HG03432 (cell line): Measurements from ENCODE around the gene SHPK.
A peak's percentile ranks its signal among the peaks of the same experiment; 100 is the strongest.

Source experiments
- ATAC-seq: cut with Tn5 transposase; IDR thresholded peaks from one replicate; pipeline ENCODE4 v1.9.1; 2021; ENCODE audit warnings: mild to moderate bottlenecking, moderate library complexity; ENCODE audit not compliant: unreplicated experiment

The SHPK gene

DNA sequence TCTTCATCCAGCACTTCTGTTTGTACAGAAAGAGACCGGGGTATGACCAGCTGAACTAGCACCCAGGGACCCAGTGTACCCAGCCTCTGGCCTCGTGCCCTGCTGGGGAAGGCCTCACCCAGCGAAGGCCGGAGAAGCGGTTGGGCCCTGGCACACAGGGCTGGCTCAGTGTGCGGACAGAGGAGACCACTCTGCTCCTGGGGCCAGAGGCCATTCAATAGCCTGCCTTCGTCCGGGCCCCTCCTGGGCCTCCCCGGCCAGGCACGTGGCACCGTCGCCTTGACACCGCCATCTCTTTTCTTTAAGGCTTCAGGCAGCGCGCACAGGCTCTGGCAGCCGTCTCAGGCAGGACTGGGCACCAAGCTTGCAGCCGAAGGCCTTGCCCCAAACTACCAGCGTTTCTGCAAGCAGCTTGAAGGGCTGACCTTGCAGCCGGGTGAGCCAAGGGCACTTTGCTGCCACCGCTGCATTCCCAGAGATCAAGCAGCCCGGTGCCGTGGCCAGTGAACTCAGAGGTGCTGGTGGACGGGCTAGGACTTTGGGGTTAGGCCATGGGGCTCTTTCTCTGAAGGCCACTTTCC is 24.4 kb upstream of the SHPK start:
- no peak for ATAC-seq

DNA sequence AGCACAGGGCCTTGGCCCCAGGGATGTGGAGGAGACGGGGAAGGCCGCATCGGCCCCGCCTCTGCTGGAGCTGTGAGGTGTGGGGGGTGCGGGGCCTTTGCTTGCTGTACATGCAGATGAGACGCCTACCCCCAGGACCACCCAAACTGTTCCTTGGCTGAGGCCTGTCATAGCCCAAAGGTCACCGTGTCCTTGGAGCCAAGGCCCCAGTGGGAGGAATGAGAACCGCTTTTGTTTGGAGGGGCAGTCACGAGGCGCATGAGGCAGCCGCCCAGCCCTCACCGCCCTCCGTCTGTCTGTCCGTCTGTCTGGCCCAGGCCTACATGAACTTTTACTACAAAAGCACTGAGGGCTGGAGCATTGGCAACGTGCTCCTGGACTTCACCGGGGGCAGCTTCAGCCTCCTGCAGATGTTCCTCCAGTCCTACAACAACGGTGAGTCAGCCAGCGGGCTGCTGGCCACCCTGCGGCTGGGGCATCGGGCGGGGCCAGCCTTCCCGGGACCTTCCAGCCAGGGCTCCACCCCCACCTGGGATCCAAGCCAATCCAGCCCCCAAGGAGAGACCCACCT is 23.6 kb upstream of the SHPK start:
- ATAC-seq: no peak

DNA sequence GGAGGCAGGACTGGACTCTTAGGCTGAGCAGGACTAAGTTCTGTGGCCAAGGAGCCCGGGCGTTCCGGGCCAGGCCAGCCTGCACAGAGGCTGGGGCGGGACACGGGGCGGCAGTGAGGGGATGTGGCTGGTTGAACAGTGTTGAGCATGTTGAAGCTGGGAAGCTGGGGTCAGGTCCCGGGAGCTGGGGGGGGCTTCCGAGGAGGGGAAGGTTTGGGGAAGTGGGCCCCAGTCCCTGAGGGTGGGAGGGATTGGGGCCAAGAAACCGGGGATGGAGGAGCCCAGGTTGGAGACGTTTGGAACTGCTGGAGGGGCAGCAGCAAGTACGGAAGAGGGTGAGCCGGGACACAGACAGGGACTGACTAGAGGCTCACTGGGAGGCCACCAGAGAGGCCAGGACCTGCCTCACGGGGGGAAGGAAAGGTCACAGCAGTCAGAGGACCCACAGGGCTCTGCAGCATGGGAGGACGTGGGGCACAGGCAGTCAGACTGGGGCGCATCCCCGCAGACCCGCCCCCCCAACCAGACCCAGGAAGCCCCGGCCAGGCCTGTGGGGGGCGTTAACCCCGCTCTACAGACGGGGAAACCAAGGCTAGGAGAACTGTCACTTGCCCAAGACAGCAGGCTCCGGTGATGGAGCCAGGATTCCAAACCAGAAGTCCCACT is 22.9 kb upstream of the SHPK start:
- no peak for ATAC-seq

DNA sequence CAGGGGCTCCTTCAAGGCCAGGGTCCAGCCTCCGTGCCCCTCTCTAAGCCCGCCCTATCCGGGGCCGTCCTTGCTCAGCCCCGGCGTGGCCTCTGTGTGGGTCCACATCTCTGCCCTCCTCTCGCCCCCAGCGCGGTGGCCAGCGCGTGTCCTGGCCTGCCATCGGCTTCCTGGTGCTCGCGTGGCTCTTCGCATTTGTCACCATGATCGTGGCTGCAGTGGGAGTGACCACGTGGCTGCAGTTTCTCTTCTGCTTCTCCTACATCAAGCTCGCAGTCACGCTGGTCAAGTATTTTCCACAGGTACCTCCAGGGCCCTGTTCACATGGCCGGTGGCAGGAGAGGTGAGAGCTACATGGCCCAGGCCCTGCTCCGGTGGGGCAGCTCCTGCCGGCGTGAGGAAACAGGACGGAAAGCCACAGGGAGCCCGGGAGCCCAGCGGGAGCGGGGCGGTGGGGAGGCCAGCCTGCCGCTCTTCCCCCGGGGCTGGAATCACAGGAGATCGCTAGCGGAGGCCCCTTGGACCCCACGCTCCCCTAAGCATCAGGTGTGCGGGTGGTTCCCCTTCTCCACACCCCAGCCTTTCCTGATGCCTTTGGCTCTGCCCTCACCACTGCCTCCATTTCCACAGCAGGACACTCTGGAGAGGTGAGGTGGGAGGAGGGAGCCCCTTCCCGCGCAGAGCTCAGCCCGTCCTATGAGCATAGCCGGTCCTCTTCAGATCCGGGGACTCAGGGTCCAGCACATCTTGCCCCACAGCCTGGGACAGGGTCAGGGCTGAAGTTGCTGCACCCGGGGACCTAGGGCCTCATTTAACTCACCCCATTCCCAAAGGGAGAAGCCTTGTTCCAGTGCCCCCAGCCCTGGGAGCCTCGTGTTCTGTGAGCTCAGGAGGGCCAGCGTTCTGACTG is 22.1 kb upstream of the SHPK start:
- no peak for ATAC-seq

DNA sequence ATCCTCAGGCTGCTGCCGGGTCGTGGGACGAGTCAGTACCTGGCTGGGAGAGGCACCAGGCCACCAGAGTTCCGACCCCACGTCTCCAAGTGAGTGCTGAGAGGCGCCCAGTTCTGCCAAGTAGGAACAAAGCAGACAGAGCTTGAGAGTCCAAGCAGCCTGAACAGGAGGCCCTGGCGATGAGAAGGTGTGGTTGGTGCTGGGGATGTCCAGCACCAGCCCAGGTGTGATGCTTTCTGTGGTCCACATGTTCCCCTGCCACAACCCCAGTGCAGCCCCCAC is 21.5 kb upstream of the SHPK start:
- no peak for ATAC-seq

DNA sequence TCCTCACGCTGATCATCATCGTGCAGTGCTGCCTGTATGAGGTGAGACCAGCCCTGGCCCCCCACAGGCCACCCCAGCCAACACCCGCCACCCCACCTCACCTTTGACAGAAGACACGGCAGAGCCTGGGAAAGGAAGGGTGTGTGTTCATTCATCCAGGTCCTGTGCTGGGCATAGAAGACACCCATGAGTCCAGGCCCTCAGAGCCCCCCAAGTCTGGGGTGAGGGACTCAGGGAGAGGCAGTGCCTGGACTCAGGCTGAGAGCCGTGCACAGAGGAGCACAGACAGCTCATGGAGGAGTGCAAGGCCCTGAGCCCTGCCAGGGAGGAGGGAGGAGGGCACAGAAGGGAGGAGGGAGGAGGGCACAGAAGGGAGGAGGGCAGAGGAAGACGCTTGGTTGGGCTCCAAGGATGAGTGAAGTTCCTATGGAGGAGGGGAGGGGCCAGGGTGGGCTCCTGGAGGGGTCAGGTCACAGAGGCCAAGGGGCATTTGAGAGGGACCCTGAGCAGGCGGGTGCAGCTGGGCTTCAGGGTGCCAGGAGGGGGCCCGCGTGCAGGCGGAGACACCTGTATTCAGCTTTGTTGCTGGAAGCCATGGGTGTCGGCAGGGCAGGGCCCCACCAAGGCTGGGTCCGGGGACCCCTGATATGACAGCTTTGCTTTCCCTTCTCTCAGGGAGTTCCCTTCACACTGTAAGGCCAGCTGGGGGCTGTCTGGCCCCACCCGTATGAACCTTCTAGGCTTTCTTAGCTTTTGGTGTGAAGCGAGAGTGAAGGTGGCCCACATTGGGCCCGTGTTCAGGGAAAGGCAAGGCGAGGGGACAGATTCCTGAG is 20.9 kb upstream of the SHPK start:
- no peak for ATAC-seq

DNA sequence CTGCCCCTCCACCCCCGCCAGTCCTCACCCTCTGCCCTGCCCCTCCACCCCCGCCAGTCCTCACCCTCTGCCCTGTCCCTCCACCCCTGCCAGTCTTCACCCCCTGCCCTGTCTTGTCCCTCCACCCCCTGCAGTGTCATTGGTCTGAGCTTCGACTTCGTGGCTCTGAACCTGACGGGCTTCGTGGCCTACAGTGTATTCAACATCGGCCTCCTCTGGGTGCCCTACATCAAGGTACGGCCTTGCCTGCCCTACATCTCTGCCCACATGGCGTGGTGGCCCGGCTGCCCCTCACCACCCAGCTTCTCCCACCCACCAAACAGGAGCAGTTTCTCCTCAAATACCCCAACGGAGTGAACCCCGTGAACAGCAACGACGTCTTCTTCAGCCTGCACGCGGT is 20.3 kb upstream of the SHPK start:
- ATAC-seq: no peak

DNA sequence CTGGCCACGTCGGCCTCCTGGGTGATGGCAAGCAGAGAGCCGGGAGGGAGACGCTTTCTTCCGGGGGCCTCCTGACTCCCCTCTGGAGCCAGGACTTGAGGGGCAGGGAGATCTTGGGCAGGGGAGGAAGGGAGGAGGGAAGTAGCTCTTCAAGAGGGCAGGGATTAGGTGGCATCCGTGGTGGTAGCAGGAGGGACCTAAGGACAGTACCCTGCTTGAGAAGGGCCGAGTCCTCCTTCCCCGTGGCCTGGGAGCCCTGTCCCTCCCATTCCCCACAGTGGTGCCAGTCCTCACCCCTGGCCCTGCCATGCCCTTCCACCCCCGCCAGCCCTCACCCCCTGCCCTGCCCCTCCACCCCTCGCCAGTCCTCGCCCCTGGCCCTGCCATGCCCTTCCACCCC is 19.7 kb upstream of the SHPK start:
- no peak for ATAC-seq

DNA sequence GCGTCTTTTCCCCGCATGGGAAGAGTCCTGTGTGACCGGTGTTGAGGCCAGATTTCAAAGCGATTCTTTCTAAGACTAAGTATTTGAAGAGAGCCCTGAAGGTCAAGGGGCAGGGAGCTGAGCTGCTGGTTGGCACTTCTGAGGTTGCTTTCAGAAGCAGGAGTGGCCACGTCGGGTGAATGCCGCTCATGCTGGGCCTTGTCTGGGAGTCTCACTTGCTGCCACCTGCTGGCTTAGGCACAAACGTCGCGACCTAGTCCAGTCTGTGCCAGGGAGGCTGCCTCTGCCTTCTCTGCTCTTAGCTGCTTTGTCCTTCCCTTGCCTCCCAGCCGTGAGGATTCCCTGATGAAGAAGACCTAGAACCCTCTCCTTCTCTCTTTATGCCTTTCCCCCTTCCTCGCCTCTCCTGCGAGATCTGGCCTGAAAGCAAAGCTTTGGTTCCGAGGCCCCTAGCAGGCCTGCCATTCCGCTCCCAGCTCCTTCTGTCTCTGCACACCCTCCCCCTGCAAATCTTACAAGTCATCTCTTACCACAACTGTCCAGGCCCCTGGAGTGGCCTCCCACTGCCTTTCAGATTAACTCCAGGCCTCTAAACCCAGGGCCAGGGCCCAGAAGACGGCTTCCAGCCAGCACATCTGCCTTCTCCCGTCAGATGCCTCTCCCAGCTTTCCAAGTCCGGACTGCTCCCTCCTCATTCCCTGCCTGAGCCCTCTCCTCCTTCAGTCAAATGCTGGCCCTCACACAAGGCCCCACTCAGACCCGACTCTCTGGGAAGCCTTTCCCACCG is 11.9 kb upstream of the SHPK start:
- no peak for ATAC-seq

DNA sequence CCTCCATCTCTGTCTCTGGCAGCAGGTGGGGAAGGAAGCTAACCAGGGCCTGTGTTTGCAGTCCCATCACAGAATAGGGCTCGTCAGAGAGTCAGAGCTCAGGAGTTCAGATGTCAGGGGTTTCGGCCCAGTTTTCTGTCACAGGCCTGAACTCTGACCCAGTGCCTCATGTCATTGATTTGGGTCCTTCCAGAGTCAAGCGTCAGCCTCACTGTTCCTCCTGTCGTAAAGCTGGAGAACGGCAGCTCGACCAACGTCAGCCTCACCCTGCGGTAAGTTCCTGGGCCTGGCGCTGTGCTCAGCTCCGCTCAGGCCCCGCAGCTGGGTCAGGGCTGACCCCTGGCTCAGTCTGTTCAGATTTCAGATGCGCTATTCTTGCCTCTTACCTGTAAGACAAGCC is 11.2 kb upstream of the SHPK start:
- no peak for ATAC-seq

DNA sequence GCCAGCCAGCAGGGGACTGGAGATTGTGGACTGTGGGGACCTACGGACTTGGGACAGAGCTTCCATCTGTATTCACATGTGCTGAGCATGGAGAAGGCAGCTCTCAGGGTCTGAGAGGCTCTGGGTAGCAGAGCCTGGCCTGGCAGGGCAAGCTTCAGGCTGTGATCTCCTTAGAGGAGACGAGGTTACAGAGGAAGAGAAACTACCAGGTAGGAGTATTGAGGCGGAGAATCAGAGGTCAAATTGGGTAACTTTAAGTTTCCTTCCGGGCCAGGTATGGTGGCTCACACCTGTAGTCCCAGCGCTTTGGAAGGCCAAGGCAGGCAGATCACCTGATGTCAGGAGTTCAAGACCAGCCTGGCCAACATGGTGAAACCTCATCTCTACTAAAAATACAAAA is 9.3 kb upstream of the SHPK start:
- ATAC-seq: no peak

DNA sequence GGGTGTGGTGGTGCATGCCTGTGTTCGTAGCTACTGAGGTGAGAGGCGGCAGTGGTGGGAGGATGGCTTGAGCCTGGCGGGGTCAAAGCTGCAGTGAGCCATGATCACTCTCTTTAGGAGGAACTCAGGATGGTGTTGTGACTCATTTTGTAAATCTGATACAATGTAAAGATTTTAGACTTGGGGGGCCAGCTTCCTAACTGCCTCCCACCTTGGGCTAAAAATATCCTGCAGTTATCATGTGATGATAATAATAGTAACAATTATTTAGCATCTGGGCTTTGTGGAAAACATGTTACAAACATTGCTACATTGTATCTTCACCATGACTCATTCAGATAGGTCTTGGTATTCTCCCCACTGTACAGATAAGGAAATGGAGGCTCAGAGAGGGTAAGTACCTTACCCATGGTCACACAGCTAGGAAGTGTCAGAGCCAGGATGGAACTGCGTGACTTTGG is 7.9 kb upstream of the SHPK start:
- no peak for ATAC-seq

DNA sequence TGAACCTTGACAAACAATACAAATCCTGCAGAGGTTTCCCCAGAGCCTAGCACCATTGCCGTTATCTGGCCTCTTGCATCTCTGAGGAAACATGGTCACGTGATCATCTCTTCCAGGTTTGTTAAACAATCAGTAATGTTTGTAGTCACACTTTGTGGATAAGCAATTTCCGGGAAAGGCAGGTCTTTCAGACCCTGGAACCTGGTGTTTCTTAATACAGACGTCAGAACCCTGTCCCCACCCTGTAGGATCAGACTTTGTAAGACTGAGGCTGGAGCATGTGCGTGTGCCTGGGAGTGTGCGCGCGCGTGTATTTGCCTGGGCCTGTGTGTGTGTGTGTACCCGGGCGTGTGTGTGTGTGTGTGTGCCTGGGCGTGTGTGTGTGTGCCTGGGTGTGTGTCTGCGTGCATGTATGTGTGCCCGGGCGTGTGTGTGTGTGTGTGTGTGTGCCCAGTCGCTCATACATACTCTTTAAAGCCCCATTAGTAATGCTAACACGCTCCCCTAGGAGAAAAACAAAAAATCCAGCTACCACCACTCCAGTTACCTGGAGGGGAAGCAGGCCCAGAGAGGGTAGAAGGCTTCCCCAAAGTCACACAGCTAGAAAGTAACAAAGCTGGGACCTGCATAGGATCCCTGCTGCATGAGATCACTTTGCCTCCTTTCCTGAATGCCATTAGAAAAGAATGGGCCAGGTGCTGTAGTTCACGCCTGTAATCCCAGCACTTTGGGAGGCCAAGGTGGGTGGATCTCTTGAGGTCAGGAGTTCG is 5.9 kb upstream of the SHPK start:
- ATAC-seq: no peak

DNA sequence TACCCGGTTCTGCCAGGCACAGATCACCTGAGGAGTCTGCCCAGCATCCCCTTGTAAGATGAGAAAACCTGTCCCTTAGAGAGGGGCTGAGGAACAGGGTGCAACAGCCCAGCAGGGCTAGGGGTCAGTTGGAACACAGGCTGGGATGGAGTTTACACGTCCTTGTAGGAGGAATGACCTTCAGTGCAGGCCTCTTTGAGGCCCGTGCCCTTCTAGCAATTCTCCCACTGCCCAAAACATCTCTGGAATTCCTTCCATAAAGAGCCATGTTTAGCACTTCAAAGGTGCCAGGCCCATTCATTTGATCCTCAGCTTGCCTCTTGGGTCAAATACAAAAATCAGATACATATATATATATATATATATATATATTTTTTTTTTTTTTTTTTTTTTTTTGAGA is 5.0 kb upstream of the SHPK start:
- ATAC-seq: no peak

DNA sequence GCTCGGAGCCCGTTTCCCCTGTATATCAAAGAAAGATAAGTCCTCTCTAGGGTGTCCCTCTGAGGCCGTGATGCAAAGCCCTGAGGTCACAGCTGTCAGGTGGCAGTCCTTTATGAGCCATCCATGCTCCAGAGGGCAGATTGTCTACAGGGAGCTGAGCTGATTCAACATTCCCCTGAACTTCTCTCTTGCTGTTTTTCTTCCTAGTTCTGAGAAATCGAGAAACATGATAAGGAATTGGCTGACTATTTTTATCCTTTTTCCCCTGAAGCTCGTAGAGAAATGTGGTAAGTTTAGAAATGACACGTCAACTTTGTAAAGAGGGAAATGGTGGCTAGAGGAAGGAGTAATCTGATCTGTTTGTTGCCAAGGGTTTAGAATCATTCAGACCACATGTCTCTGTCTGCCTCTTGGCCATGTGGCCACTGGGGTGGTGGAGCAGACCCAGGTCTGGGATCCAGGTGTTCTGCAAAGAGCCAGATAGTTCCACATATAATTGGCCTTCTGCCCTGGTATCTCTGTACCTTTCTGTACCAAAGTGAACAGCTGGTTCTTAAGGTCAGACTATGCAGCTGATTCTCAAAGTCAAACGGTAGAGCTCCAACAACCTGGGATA is 4.0 kb upstream of the SHPK start:
- no peak for ATAC-seq

DNA sequence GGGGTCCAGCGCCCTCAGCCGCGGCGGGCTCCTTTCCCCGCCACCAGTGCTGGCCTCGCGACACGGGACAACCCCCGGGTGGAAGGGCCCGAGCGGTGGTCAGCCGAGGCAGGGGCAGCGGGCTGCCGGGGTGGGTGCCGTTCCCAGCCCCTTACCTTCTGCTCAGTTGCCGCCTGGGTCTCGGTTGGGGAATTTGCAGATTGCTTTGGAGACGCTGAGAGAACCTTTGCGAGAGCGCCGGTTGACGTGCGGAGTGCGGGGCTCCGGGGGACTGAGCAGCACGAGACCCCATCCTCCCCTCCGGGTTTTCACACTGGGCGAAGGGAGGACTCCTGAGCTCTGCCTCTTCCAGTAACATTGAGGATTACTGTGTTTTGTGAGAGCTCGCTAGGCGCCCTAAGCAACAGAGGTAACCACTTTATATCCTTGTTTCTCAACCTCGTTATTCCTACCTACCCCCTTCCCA is 891 bp upstream of the SHPK start:
- peak; percentile 17 for ATAC-seq

DNA sequence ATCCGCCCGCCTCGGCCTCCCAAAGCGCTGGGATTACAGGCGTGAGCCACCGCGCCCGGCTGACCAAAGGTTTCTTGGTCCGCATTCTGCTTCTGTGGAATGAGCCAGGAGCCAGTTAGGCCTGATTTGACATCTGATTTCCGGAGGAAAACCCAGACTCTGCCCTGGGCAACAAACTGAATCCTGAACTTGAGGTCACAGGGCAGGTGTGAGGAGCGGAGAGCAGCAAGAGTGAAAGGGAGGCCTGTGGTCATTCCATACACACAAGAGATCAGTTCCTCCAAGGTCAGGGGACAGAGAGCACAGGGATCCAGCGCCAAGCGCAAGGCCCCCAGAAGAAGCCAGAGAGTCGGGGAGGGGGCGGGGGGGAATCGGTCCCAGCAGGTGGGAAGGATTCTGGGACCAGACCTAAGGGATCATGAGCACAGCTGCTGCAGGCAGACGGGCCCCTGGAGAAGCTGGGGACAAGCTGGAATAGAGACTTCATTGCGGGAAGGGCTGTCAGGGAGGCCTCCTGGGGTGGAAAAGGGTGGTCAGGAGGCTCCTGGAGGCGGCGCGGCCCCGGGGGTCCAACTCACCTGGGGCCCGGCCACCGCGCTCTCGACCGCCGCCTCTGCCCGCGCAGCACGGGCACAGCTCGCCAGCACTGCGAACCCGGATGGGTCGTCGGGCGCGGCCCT is 436 bp downstream of the SHPK start:
- ATAC-seq: no peak

DNA sequence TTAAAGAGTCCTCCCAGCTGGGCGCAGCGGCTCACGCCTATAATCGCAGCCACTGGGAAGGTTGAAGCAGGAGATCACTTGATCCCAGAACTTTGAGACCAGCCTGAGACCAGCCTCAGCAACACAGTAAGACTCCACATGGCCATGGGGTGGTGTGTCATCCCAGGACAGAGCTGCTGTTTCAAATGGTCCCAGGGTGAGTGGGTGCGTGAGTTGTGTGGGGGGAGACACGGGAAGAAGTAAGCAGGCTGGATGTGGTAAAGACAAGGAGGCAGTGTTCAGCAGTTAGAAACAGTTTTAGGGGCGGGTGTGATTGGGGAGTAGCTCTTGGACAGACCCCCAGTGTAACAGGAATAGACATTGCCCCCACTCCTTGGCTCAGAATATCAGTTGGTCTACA is 3.8 kb downstream of the SHPK start:
- ATAC-seq: no peak
